HCEC 1CT (cell line): ENCODE measurements around the gene MACC1.
"Not testable (repeated sequence)": the region's sequence is repeated elsewhere in the genome, so short reads cannot be mapped to it uniquely, and the experiment has no call there.

Source experiments
- DNase-seq: peaks from one replicate; pipeline ENCODE4 v3.0.0-alpha.2; 2017

Gene MACC1

DNA sequence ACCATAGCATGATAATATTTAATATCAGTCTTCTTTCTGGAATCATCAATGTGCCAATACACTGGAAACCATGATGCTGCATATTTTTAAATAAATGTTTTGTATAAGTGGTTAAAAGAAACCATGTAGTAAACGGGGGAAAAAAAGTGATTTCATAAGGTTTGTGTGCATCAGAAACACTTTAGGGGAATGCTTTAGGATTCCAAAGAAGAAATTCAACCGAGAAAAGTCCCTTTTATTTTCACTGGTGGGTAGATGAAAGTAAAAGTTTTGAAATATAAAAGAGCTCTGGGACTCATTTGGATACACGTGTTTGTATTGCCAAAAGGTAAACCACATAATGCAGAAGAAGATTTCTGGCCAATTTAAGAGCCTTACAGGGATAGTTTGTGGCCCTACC, 11.9 kb upstream of the MACC1 start:
- DNase-seq, result no peak

DNA sequence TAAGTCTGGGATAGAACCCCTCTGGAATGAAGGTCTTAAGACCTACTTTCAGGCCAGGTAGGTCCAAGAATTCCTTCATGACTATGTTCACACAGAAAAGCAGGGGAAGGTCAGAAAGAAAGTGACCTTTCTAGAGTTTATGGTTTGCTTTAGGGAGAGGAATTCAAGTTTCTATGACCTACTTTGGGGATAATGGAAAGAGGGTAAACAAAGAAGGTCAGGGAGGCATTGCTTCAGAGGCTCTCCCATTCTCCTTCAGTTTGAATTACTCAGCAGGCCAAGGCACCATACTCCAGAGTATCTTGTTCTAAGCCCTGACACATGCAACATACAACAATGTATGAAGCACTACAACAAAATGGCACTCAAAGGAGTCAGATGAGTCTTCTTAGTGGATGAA, 11.5 kb upstream of the MACC1 start:
- DNase-seq, result no peak

GRCh38 chr7:20227291-20227795, 10.2 kb upstream of the MACC1 start:
- DNase-seq, result no peak

GRCh38 chr7:20226860-20227259, 9.7 kb upstream of the MACC1 start:
- no peak for DNase-seq

DNA sequence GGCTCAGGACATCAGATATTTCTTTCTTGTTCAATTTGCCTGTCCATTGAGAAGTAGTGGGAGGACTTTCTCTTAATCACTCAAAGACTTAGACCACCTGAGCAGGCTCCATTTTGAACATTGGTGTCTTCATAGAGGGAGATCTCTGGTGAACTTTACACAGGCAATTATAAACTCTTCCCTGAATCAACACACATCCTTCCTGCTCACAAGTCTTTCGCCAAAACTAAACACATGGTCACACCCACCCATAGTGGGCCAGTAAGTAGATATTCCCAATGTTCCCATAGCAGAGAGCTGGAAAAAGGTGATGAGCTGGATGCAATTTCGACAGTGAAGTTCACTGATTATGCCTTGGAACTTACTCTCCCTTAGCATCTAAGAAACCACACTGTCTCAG, 8.2 kb upstream of the MACC1 start:
- no peak for DNase-seq

DNA sequence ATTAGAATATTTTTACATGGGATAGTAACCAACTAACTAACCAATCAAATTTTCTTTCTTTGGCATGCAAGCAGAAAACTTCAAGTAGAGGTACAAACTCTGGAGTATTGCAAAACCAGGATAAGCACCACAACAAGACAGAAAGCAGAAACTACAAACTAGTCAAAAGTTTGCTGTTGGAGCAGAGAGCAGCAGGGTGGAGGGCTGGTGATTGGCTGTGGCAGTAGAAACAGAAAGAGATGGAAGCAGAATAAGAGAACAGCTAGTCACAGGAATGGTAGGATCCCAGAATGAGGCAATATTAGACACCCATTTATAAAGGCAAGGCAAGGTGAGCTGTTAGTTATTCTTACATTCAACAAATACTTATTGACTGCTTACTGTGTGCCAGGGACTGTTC, 6.8 kb upstream of the MACC1 start:
- no peak for DNase-seq

GRCh38 chr7:20223356-20223755, 6.2 kb upstream of the MACC1 start:
- DNase-seq, result peak; percentile 60

DNA sequence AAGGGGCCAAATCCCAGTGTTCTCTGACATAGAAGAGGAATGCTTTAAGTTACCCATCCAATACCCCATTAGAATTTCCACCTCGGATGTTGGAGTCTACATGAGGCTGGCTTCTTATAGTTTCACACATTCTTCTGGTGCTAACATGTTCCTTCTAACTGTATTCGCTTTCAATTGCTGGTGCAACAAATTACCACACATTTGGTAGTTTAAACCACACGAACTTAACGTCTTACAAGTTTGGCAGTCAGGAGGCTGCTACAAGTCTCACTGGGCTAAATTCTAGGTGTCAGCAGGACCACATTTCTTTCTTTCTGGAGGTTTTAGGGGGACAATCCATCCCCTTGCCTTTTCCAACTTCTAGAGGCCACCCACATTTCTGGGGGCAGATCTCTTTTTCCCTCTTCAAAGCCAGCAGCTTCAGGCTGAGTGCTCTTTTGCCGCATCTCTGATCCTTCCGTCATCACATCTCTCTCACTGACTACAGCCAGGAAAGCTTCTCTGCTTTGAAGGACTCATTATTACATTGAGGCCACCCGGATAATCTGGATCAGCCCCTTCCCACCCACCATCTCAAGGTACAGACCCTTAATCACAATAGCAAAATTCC, 5.1 kb upstream of the MACC1 start:
- no peak for DNase-seq

GRCh38 chr7:20220921-20221547, 3.9 kb upstream of the MACC1 start:
- peak; percentile 95 for DNase-seq

GRCh38 chr7:20220293-20220761, 3.1 kb upstream of the MACC1 start:
- DNase-seq, result no peak

DNA sequence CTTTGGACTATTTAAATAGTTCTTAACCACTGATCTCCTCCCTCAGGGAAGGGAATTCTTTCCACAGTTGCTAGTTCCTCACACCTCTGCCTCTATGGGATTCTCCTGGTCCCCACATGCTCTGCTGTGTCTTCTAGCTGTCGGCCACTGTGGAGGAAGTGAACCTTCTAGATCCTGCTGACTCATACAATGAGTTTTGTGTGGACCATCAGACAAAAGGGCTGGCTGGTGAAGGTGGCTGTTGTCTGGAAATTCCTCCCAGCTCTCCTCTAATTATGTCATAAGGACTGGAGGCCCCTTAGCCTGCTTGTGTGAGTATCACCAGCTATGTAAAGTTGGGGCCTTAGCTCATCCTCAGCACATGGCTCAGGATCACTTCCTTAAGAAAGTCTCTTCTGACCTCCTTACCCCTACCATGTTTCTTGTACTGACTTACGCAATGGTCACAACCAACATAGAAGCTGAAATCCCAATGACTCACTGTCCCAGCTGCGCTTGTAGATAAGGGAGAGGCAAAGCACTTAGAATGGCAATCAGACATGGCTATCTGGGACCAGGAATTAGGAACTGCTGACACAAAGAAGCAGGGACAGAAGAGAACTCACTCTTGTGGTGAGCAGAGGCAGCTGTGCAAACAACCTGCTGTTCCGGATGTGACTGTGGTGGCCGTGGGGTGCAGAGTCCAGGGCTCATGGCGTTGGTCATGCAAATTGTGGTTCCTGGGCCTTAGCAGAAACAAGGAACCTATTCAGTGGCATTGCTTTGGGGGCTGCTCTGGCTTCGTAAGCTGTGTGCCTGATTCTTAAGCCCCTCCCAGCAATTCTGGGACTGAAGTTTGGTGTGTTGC, 2.5 kb upstream of the MACC1 start:
- peak; percentile 94 for DNase-seq

- no peak for DNase-seq
Observed at GRCh38 chr7:20219062-20219445, 1.9 kb upstream of the MACC1 start.

DNA sequence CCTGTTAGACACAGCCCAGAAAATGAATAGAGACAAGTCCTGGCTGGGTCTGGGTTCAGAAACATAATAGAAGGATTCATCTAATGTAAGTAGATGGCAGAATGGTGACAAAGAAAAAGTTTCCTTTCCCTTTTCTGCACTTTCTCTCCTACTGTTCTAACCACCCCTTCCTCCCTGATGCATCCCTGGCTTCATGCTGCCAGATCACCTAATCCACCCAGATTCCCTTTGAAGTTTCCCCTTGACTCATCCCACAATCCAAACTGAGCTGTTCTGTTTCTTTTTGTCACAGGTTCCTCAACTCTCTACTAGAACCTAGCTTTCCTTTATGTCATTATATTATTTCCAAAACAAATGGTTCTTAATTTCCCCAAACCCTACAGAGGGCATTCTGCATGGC, 1.1 kb upstream of the MACC1 start:
- DNase-seq, result no peak

DNA sequence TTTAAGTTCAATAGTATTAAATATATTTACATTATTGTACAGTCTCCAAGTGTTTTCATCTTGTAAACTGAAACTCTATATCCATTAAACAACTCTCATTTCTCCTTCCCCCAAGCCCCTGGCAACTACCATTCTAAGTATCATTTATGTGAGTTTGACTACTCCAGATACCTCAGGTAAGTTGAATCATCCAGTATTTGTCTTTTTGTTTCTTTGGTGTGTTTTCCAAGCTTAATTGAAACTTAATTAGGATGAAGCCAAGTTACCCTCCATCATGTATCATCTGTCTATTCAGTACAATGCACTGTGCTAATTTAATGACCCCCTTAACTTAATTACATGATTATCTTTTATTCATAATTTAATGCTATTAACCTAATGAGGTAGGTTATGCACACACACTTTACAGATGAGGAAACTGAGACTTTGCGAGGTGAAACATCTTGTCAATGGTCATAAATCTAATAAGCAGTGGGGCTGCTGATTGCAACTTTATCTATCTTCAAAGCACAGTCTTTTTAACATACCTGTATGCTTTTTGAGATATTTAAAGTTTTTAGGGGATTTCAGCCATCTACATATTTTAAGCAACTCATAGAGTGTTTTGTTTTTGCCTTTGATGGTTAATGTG, 663 bp downstream of the MACC1 start:
- no peak for DNase-seq

GRCh38 chr7:20214921-20215669, 2.1 kb downstream of the MACC1 start:
- no peak for DNase-seq

- no peak for DNase-seq
Observed at GRCh38 chr7:20214132-20214531, 3.1 kb downstream of the MACC1 start.

DNA sequence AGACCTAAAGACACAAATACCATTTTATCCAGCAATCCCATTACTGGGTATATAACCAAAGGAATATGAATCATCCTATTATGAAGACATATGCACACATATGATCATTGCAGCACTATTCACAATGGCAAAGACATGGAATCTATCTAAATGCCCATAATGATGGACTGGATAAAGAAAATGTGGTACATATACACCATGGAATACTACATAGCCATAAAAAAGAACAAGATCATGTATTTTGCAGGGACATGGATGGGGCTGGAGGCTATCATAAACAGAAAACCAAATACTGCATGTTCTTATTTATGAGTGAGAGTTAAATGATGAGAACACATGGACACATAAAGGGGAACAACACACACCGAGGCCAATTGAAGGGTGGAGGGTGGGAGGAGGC, 3.8 kb downstream of the MACC1 start:
- no peak for DNase-seq

GRCh38 chr7:20211376-20211775, 5.8 kb downstream of the MACC1 start:
- DNase-seq, result no peak

GRCh38 chr7:20208651-20209307, 8.4 kb downstream of the MACC1 start:
- no peak for DNase-seq

DNA sequence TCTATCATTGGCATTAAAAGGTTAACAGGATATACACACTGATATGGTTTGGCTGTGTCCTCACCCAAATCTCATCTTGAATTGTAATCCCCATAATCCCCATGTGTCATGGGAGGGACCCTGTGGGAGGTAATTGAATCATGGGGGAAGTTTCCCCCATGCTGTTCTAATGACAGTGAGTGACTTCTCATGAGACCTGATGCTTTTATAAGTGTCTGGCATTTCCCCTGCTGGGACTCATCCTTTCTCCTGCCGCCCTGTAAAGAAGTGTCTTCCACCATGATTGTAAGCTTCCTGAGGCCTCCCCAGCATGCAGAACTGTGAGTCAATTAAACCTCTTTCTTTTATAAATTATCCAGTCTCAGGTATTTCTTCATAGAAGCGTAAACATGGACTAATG, 9.4 kb downstream of the MACC1 start:
- DNase-seq, result not testable (repeated sequence)

DNA sequence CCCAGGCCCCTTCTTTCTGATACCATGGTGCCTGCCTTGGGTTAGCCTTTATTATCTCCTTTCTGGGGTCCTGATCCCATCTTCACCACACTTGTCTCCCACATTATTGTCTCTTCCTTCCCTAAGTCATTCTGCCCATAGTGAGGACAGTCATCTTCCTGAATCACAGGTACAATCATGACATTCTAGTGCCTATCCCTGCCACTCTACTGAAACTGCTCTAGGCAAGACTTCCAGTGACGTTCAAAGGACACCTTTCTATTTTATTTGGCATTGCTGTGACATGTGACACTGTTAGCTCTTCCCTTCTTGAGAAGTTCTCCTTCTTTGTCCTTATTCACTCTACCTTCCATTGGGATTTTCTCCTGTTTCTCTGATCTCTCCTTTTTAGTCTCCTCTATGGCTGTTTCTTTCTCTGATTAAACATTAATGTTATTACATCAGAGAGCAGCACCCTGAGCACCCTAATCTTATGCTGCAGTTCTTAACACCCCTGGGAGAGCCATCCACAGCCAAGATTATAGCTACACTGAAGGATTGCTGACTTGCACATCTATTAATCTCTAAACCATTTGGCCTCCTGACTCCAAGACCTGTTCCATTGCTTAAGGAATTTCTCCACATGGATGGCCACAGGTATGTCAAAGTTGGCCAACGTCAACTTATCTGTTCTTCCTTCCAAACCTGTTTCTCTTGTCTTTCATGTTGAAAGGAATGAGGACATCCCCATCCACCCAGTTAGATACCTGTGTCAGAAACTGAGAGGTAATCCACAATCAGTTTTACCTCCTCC, 10.9 kb downstream of the MACC1 start:
- DNase-seq, result no peak
